WTC11 (cell line): ENCODE measurements around the gene PDZD2. TPM values are rescaled to one million over a fixed set of nuclear protein-coding genes. Genes with fewer than 3 reads are reported as not detected.
"Not testable (repeated sequence)": the region's sequence is repeated elsewhere in the genome, so short reads cannot be mapped to it uniquely, and the experiment has no call there.

Experiments used
- ATAC-seq: fragments of 200-7000 bp; cut with Tn5 transposase; 2 replicates; pipeline ENCODE4 v1.10.0; 2021; ENCODE audit warnings: mild to moderate bottlenecking, moderate library complexity
- CTCF ChIA-PET: fragments of 300-600 bp; sonication (Branson Sonifier 250); formaldehyde crosslinking; loops from one replicate; lab custom pipeline; 2021; ENCODE audit warnings: antibody characterized with exemption; lab: Charles Lee
- POLR2A ChIA-PET: fragments of 350-600 bp; sonication (Branson Sonifier 250); formaldehyde crosslinking; loops from one replicate; lab custom pipeline; 2021; ENCODE audit warnings: antibody characterized with exemption; lab: Charles Lee
- DNase-seq: peaks from one replicate; pipeline ENCODE4 v3.0.0; 2021; ENCODE audit warnings: low spot score
- H3K27ac Mint-ChIP-seq: 2 replicates; pipeline ENCODE4 v1.8.0; 2021; ENCODE audit warnings: mixed read lengths
- H3K27me3 Mint-ChIP-seq: 2 replicates; pipeline ENCODE4 v1.8.0; 2021; ENCODE audit warnings: low read depth, mild to moderate bottlenecking, moderate library complexity, mixed read lengths
- H3K36me3 Mint-ChIP-seq: 2 replicates; pipeline ENCODE4 v1.8.0; 2021; ENCODE audit warnings: mixed read lengths
- H3K4me1 Mint-ChIP-seq: 2 replicates; pipeline ENCODE4 v1.8.0; 2022; ENCODE audit warnings: mixed read lengths
- H3K4me3 Mint-ChIP-seq: 2 replicates; pipeline ENCODE4 v1.8.0; 2021; ENCODE audit warnings: mild to moderate bottlenecking, moderate library complexity, mixed read lengths
- H3K9me3 Mint-ChIP-seq: 2 replicates; pipeline ENCODE4 v1.8.0; 2021; ENCODE audit warnings: mixed read lengths
- CBFB ChIP-seq: sonication (generic); formaldehyde crosslinking; IDR thresholded peaks from 2 replicates; pipeline ENCODE4 v1.8.1; 2022; ENCODE audit warnings: mild to moderate bottlenecking, low read depth, missing genetic modification reagents
- E2F4 ChIP-seq: sonication (generic); formaldehyde crosslinking; IDR thresholded peaks from 2 replicates; pipeline ENCODE4 v1.8.1; 2022; ENCODE audit warnings: low read depth, mild to moderate bottlenecking, moderate library complexity, missing genetic modification reagents, borderline replicate concordance
- HMGXB4 ChIP-seq: sonication (generic); formaldehyde crosslinking; IDR thresholded peaks from 2 replicates; pipeline ENCODE4 v1.8.1; 2023; ENCODE audit warnings: mild to moderate bottlenecking, moderate library complexity, missing genetic modification reagents
- IRF1 ChIP-seq: sonication (generic); formaldehyde crosslinking; IDR thresholded peaks from 2 replicates; pipeline ENCODE4 v1.8.0; 2023; ENCODE audit warnings: missing genetic modification reagents
- MLX ChIP-seq: sonication (generic); formaldehyde crosslinking; IDR thresholded peaks from 2 replicates; pipeline ENCODE4 v1.8.1; 2023; ENCODE audit warnings: mild to moderate bottlenecking, missing genetic modification reagents, moderate library complexity
- MXD4 ChIP-seq: fragments of 250-450 bp; sonication (Bioruptor Pico); IDR thresholded peaks from 2 replicates; pipeline ENCODE4 v1.8.0; 2021; ENCODE audit warnings: mild to moderate bottlenecking, moderate library complexity, borderline replicate concordance
- OVOL2 ChIP-seq: fragments of 250-450 bp; sonication (Bioruptor Pico); IDR thresholded peaks from 2 replicates; pipeline ENCODE4 v1.9.0; 2021; ENCODE audit warnings: mild to moderate bottlenecking, borderline replicate concordance
- PRDM15 ChIP-seq: sonication (generic); formaldehyde crosslinking; IDR thresholded peaks from 2 replicates; pipeline ENCODE4 v1.8.0; 2022; ENCODE audit warnings: missing genetic modification reagents
- PREB ChIP-seq: sonication (generic); formaldehyde crosslinking; IDR thresholded peaks from 2 replicates; pipeline ENCODE4 v1.8.1; 2022; ENCODE audit warnings: mild to moderate bottlenecking, missing genetic modification reagents, moderate library complexity, borderline replicate concordance
- PRRX2 ChIP-seq: fragments of 250-450 bp; sonication (Bioruptor Pico); IDR thresholded peaks from 2 replicates; pipeline ENCODE4 v1.8.0; 2021; ENCODE audit warnings: mild to moderate bottlenecking
- RORB ChIP-seq: fragments of 250-450 bp; sonication (Bioruptor Pico); IDR thresholded peaks from 2 replicates; pipeline ENCODE4 v1.9.0; 2021; ENCODE audit warnings: mild to moderate bottlenecking
- SP1 ChIP-seq: sonication (generic); formaldehyde crosslinking; conservative IDR thresholded peaks from 2 replicates; pipeline ENCODE4 v1.8.1; 2022; ENCODE audit warnings: missing genetic modification reagents
- USF2 ChIP-seq: sonication (generic); formaldehyde crosslinking; IDR thresholded peaks from 2 replicates; pipeline ENCODE4 v1.8.1; 2023; ENCODE audit warnings: mild to moderate bottlenecking, missing genetic modification reagents, moderate library complexity
- ZNF121 ChIP-seq: sonication (generic); formaldehyde crosslinking; IDR thresholded peaks from 2 replicates; pipeline ENCODE4 v1.8.0; 2023; ENCODE audit warnings: missing genetic modification reagents
- ZNF423 ChIP-seq: fragments of 250-450 bp; sonication (Bioruptor Pico); IDR thresholded peaks from 2 replicates; pipeline ENCODE4 v2.1.2; 2022; ENCODE audit warnings: mild to moderate bottlenecking, moderate library complexity
- total RNA-seq: library from RNA; stranded (reverse); gene quantifications from 3 replicates; pipeline ENCODE4 v1.2.3, GENCODE V29; 2021

Gene PDZD2
- total RNA-seq, 1 experiment from 2014 or later, result 11.4 TPM

- POLR2A ChIA-PET, result no interaction called here
- peaks cover 3% of the 10 kb centered on the region for H3K9me3 Mint-ChIP-seq
These were observed 49.7 kb downstream of the PDZD2 start for GRCh38 chr5:31688515-31689092.

GRCh38 chr5:31691408-31691807 is 52.5 kb downstream of the PDZD2 start:
- DNase-seq, POLR2A ChIA-PET, H3K36me3 Mint-ChIP-seq, ATAC-seq, H3K4me3 Mint-ChIP-seq, H3K27ac Mint-ChIP-seq, H3K27me3 Mint-ChIP-seq, H3K9me3 Mint-ChIP-seq: not testable (repeated sequence)
- CTCF ChIA-PET, result interaction anchor here (1.2 kb wide), 1 partner anchor 118 kb away, joined by 4 read pairs; no protein-coding TSS in a partner anchor
- H3K4me1 Mint-ChIP-seq, result peaks cover 13% of the 10 kb centered on the region

More at GRCh38 chr5:31688515-31689092, 49.7 kb downstream of the PDZD2 start:
- peaks cover 24% of the 10 kb centered on the region for H3K4me1 Mint-ChIP-seq
- H3K36me3 Mint-ChIP-seq, result peaks cover 8% of the 10 kb centered on the region; the same call in 1 of the 2 replicates
- ATAC-seq (peak; percentile 60; the same call in 1 of the 2 replicates), DNase-seq (no peak)
- TF ChIP-seq ZNF121, result no peak
- TF ChIP-seq PRRX2, result no peak
- peak; percentile 29; the same call in 1 of the 2 replicates for TF ChIP-seq ZNF423 (CRISPR knock-in tag)
- no peak for TF ChIP-seq OVOL2 (CRISPR knock-in tag)
- TF ChIP-seq HMGXB4, result no peak
- H3K27ac Mint-ChIP-seq, result no peak overlapping the region
- H3K4me3 Mint-ChIP-seq, result no peak overlapping the region
- CTCF ChIA-PET, result interaction anchor here (0.6 kb wide), 1 partner anchor 18 kb away, joined by 3 read pairs; no protein-coding TSS in a partner anchor
- H3K27me3 Mint-ChIP-seq, result no peaks in the 10 kb centered on the region

GRCh38 chr5:31692561-31693221 is 53.8 kb downstream of the PDZD2 start:
- POLR2A ChIA-PET, result no interaction called here
- peaks cover 8% of the 10 kb centered on the region; the same call in 1 of the 2 replicates for H3K36me3 Mint-ChIP-seq
- no peak overlapping the region; the same call in 1 of the 2 replicates for H3K27ac Mint-ChIP-seq
- TF ChIP-seq CBFB (no peak), RORB (CRISPR knock-in tag) (no peak), USF2 (CRISPR knock-in tag) (no peak), E2F4 (CRISPR knock-in tag) (no peak), MLX (no peak), PREB (no peak), SP1 (CRISPR knock-in tag) (no peak), MXD4 (CRISPR knock-in tag) (no peak), PRDM15 (no peak), IRF1 (CRISPR knock-in tag) (no peak), PRRX2 (no peak)
- TF ChIP-seq, all 79 proteins: peak for 0
- ATAC-seq (no peak), DNase-seq (no peak)
- CTCF ChIA-PET, result no interaction called here
- no peak overlapping the region for H3K4me3 Mint-ChIP-seq
- peaks cover 13% of the 10 kb centered on the region for H3K4me1 Mint-ChIP-seq
- H3K9me3 Mint-ChIP-seq, result peaks cover 3% of the 10 kb centered on the region
- H3K27me3 Mint-ChIP-seq, result no peaks in the 10 kb centered on the region
